H1 (cell line): Measurements from ENCODE around the gene GATA5. TPM values are rescaled to one million over a fixed set of nuclear protein-coding genes. Genes with fewer than 3 reads are reported as not detected.

Experiments
- CTCF ChIA-PET: fragments of 300-600 bp; sonication (Branson Sonifier 250); formaldehyde crosslinking; loops from one replicate; lab custom pipeline; 2021; ENCODE audit not compliant: partially characterized antibody; lab: Charles Lee
- POLR2A ChIA-PET: fragments of 300-600 bp; sonication (Branson Sonifier 250); formaldehyde crosslinking; loops from one replicate; lab custom pipeline; 2021; ENCODE audit warnings: inconsistent platforms; ENCODE audit not compliant: partially characterized antibody; lab: Charles Lee
- DNase-seq, 2 experiments: peaks; one replicate each; pipeline versions ENCODE4 v3.0.0 to v3.0.0-alpha.2; 2010 to 2022; ENCODE audit warnings: low spot score in 2 of 2, low read depth in 1 of 2, mixed read lengths in 1 of 2
- FAIRE-seq: peaks from 2 replicates; lab custom pipeline; 2011; peaks lifted over from hg19 to GRCh38; lab: Jason Lieb, UNC
- H2AFZ ChIP-seq: 2 replicates; pipeline ENCODE4 v1.8.1; 2012; ENCODE audit warnings: low read length, inconsistent platforms
- H2AK5ac ChIP-seq: 2 replicates; pipeline ENCODE4 v1.6.1; 2013; ENCODE audit warnings: low read depth, low read length
- H2BK120ac ChIP-seq: replicated peaks from 2 replicates; pipeline ENCODE3; 2013; ENCODE audit warnings: low read depth, low read length, inconsistent platforms
- H2BK12ac ChIP-seq: 2 replicates; pipeline ENCODE4 v1.6.1; 2013; ENCODE audit warnings: low read depth, low read length
- H2BK15ac ChIP-seq: 2 replicates; pipeline ENCODE4 v1.6.1; 2013; ENCODE audit warnings: low read length
- H2BK20ac ChIP-seq: 2 replicates; pipeline ENCODE4 v1.6.1; 2013; ENCODE audit warnings: low read length
- H2BK5ac ChIP-seq: 2 replicates; pipeline ENCODE4 v1.6.1; 2013; ENCODE audit warnings: low read depth, low read length
- H3K14ac ChIP-seq: 2 replicates; pipeline ENCODE4 v1.6.1; 2013; ENCODE audit warnings: inconsistent platforms; ENCODE audit not compliant: insufficient read length
- H3K18ac ChIP-seq: 2 replicates; pipeline ENCODE4 v1.6.1; 2013; ENCODE audit warnings: low read length; ENCODE audit errors: extremely low read depth
- H3K23ac ChIP-seq: 2 replicates; pipeline ENCODE4 v1.6.1; 2013; ENCODE audit warnings: inconsistent platforms; ENCODE audit not compliant: insufficient read length
- H3K23me2 ChIP-seq: 2 replicates; pipeline ENCODE4 v1.6.1; 2013; ENCODE audit warnings: low read depth, low read length
- H3K27ac ChIP-seq: 2 replicates; pipeline ENCODE4 v1.6.1; 2011; ENCODE audit warnings: low read depth, low read length, inconsistent platforms
- H3K27me3 ChIP-seq, 4 experiments: replicated peaks in 1 of 4; 1 replicate in 1 of 4; 2 replicates in 3 of 4; pipeline versions ENCODE4 v1.6.1 to v1.8.1; 2011 to 2013; ENCODE audit warnings: low read length in 3 of 4, mild to moderate bottlenecking in 3 of 4, inconsistent platforms in 2 of 4, mixed read lengths in 2 of 4, moderate library complexity in 1 of 4; ENCODE audit not compliant: control insufficient read depth in 3 of 4, insufficient read depth in 3 of 4; ENCODE audit errors: extremely low read depth in 1 of 4
- H3K36me3 ChIP-seq, 4 experiments: 2 replicates each; pipeline versions ENCODE4 v1.6.1 to v1.8.1; 2011 to 2013; ENCODE audit warnings: mild to moderate bottlenecking in 4 of 4, low read length in 3 of 4, moderate library complexity in 2 of 4, control low read depth in 1 of 4, inconsistent platforms in 1 of 4; ENCODE audit not compliant: insufficient read depth in 4 of 4, control insufficient read depth in 2 of 4
- H3K4ac ChIP-seq: replicated peaks from 2 replicates; pipeline ENCODE3; 2013; ENCODE audit warnings: low read length, low read depth, mixed read lengths, inconsistent platforms; ENCODE audit not compliant: insufficient read length
- H3K4me1 ChIP-seq, 4 experiments: replicated peaks in 1 of 4; 1 replicate in 1 of 4; 2 replicates in 3 of 4; pipeline versions ENCODE4 v1.6.1 to v1.8.1; 2011 to 2013; ENCODE audit warnings: low read length in 3 of 4, inconsistent platforms in 2 of 4, mixed read lengths in 1 of 4; ENCODE audit not compliant: insufficient read depth in 4 of 4, control insufficient read depth in 3 of 4
- H3K4me2 ChIP-seq, 2 experiments: 2 replicates each; pipeline versions ENCODE4 v1.6.1 to v1.8.1; 2011 to 2013; ENCODE audit warnings: low read depth in 2 of 2, low read length in 2 of 2, control low read depth in 1 of 2, inconsistent platforms in 1 of 2, mild to moderate bottlenecking in 1 of 2; ENCODE audit not compliant: insufficient read depth in 1 of 2
- H3K4me3 ChIP-seq, 4 experiments: fragments of 200-600, 300-600 bp in 1 of 4; sonication (generic), shearing (Covaris generic), sonication (Bioruptor Twin) in 1 of 4; 2 replicates each; pipeline versions ENCODE4 v1.5.1 to v1.8.1; 2011 to 2016; ENCODE audit warnings: low read length in 4 of 4, low read depth in 3 of 4, control low read depth in 2 of 4, inconsistent platforms in 2 of 4, mild to moderate bottlenecking in 2 of 4, mixed read lengths in 1 of 4, moderate library complexity in 1 of 4; ENCODE audit not compliant: insufficient read depth in 2 of 4; ENCODE audit errors: extremely low read depth in 1 of 4
- H3K56ac ChIP-seq: replicated peaks from 2 replicates; pipeline ENCODE3; 2013; ENCODE audit warnings: low read depth, mild to moderate bottlenecking, mixed read lengths, low read length, inconsistent platforms; ENCODE audit not compliant: insufficient read length
- H3K79me1 ChIP-seq: 2 replicates; pipeline ENCODE4 v1.6.1; 2013; ENCODE audit warnings: low read depth, low read length, control low read depth
- H3K79me2 ChIP-seq, 2 experiments: 2 replicates each; pipeline versions ENCODE4 v1.6.1 to v1.8.1; 2012 to 2013; ENCODE audit warnings: low read length in 2 of 2, mild to moderate bottlenecking in 2 of 2, inconsistent platforms in 1 of 2; ENCODE audit not compliant: insufficient read depth in 2 of 2, control insufficient read depth in 1 of 2
- H3K9ac ChIP-seq, 4 experiments: replicated peaks in 1 of 4; 1 replicate in 1 of 4; 2 replicates in 3 of 4; pipeline versions ENCODE4 v1.6.1 to v1.8.1; 2011 to 2013; ENCODE audit warnings: low read depth in 3 of 4, low read length in 3 of 4, control low read depth in 2 of 4, mild to moderate bottlenecking in 2 of 4, moderate library complexity in 2 of 4, inconsistent platforms in 1 of 4; ENCODE audit errors: extremely low read depth in 1 of 4
- H3K9me3 ChIP-seq, 2 experiments: 2 replicates each; pipeline versions ENCODE4 v1.6.1 to v1.8.1; 2012 to 2013; ENCODE audit warnings: mild to moderate bottlenecking in 2 of 2, moderate library complexity in 2 of 2, control low read depth in 1 of 2, inconsistent platforms in 1 of 2, low read depth in 1 of 2, low read length in 1 of 2, mixed read lengths in 1 of 2; ENCODE audit not compliant: insufficient read depth in 2 of 2
- H4K20me1 ChIP-seq, 2 experiments: replicated peaks in 1 of 2; 2 replicates each; pipeline versions ENCODE3 to v1.8.1; 2011 to 2013; ENCODE audit warnings: inconsistent platforms in 2 of 2, low read length in 2 of 2, mild to moderate bottlenecking in 1 of 2; ENCODE audit not compliant: insufficient read depth in 2 of 2, control insufficient read depth in 1 of 2
- H4K5ac ChIP-seq: 2 replicates; pipeline ENCODE4 v1.6.1; 2013; ENCODE audit warnings: low read length, low read depth, mixed read lengths, inconsistent platforms; ENCODE audit not compliant: insufficient read length
- H4K8ac ChIP-seq: 2 replicates; pipeline ENCODE4 v1.8.0; 2013; ENCODE audit warnings: mild to moderate bottlenecking, moderate library complexity, low read length, inconsistent platforms; ENCODE audit not compliant: insufficient read depth; ENCODE audit errors: extremely low read depth
- H4K91ac ChIP-seq: replicated peaks from 2 replicates; pipeline ENCODE3; 2013; ENCODE audit warnings: low read length, mixed read lengths, inconsistent platforms; ENCODE audit not compliant: insufficient read length
- CTBP2 ChIP-seq: IDR thresholded peaks from 2 replicates; pipeline ENCODE4 v1.7.0; 2011; ENCODE audit warnings: borderline replicate concordance, mild to moderate bottlenecking, moderate library complexity, mixed read lengths, low read length; ENCODE audit not compliant: insufficient read depth, insufficient read length
- GABPA ChIP-seq: IDR thresholded peaks from 2 replicates; pipeline ENCODE4 v1.6.1; 2011; ENCODE audit warnings: mild to moderate bottlenecking, low read length, moderate library complexity, borderline replicate concordance; ENCODE audit not compliant: insufficient read depth
- KDM4A ChIP-seq: IDR thresholded peaks from one replicate; pipeline ENCODE4 v1.7.1; 2012; ENCODE audit warnings: low read depth, mild to moderate bottlenecking, moderate library complexity, low read length, inconsistent platforms; ENCODE audit not compliant: severe bottlenecking
- WGBS, 2 experiments: shearing (Covaris generic) in 1 of 2; methylation state at CpG; one replicate each; pipeline versions ENCODE4 v1.1.6 to v1.1.7; 2013 to 2015; ENCODE audit warnings: low lambda C conversion rate in 2 of 2, mixed read lengths in 2 of 2, inconsistent platforms in 1 of 2, low coverage in 1 of 2, missing lambda C conversion rate in 1 of 2; ENCODE audit not compliant: insufficient replicate concordance in 2 of 2, insufficient coverage in 1 of 2, insufficient read length in 1 of 2; ENCODE audit errors: extremely low coverage in 1 of 2, missing lambda C conversion rate in 1 of 2; 5-methylcytosine and 5-hydroxymethylcytosine counted together
- polyA plus RNA-seq, 7 experiments: library from polyadenylated mRNA; depleted of rRNA in 3 of 7; stranded (reverse) in 5 of 7; unstranded in 2 of 7; fragments of >200 nt in 5 of 7; fragments of 200-250 nt in 2 of 7; gene quantifications; 1 replicate in 5 of 7; 2 replicates in 1 of 7; 4 replicates in 1 of 7; pipeline versions ENCODE4 v1.2.1 to v1.2.3, GENCODE V29; 2011 to 2013; ENCODE audit warnings: missing spikeins in 2 of 7, mixed read lengths in 2 of 7
- total RNA-seq: library from RNA; stranded (reverse); fragmentation: NEBNext Ultra II Directional; extraction: Animal tissue kit (Norgen Biotek cat#: 25700); gene quantifications from 2 replicates; pipeline ENCODE4 v1.2.1, GENCODE V29; 2021
- TF ChIP-seq, protein P1 (sequence below): IDR thresholded peaks from 2 replicates; pipeline ENCODE4 v1.6.1; 2011; ENCODE audit warnings: low read depth, mild to moderate bottlenecking, low read length; ENCODE audit not compliant: insufficient read depth

GATA5 gene
- total and polyA plus RNA-seq, 2 of the 8 experiments (the other 6 are each of a cell fraction or from before 2014, with no cell fraction given) = 0.08 to 0.11 TPM

GRCh38 chr20:62523473-62524203 is 47.8 kb upstream of the GATA5 start:
- Histone ChIP-seq H3K14ac (no peak overlapping the region), H2BK20ac (no peak overlapping the region), H2BK12ac (peak overlapping the region; percentile 39; the same call in 1 of the 2 replicates), H3K23me2 (0 out of 2 replicates have a peak, but pooled peaks cover 1% of the 10 kb centered on the region), H2BK120ac (no peak overlapping the region), H3K56ac (no peak overlapping the region), H3K23ac (no peak overlapping the region), H3K9me3 (no peaks in the 10 kb centered on the region), H2AFZ (no peak overlapping the region), H3K27me3 (no peaks in the 10 kb centered on the region), H3K27ac (no peak overlapping the region), H3K4me2 (peak overlapping the region; percentile 31 to 51; a peak in 2 of 4 replicates), H4K20me1 (no peaks in the 10 kb centered on the region), H3K9ac (no peak overlapping the region), H3K79me2 (no peaks in the 10 kb centered on the region), H3K4me1 (peaks cover 0 to 17% (median 11%) of the 10 kb centered on the region in 4 experiments; a peak in 6 of 7 replicates), H3K18ac (no peak overlapping the region; the same call in 1 of the 2 replicates), H3K79me1 (no peaks in the 10 kb centered on the region), H3K4ac (no peak overlapping the region), H4K5ac (no peak overlapping the region), H4K91ac (no peak overlapping the region), H3K36me3 (no peaks in the 10 kb centered on the region), H3K4me3 (peak overlapping the region in 1 of 4 experiments; percentile 29; a peak in 1 of 8 replicates), H4K8ac (no peak overlapping the region), H2BK15ac (no peak overlapping the region), H2AK5ac (no peak overlapping the region), H2BK5ac (no peak overlapping the region)
- TF ChIP-seq KDM4A = no peak
- TF ChIP-seq GABPA = 0 out of 2 replicates have a peak, but pooled peaks have one; percentile 22
- TF ChIP-seq, protein P1, sequence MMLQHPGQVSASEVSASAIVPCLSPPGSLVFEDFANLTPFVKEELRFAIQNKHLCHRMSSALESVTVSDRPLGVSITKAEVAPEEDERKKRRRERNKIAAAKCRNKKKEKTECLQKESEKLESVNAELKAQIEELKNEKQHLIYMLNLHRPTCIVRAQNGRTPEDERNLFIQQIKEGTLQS = no peak
- no peak for TF ChIP-seq CTBP2
- ChIA-PET POLR2A (interaction anchor here (0.6 to 2.4 kb wide), 4 partner anchors 15 to 158 kb away, joined by 3 to 9 read pairs (median 4); no protein-coding TSS in a partner anchor), CTCF (interaction anchor here (1.1 to 4.1 kb wide), 8 partner anchors 9 to 120 kb away, joined by 3 to 14 read pairs (median 4); no protein-coding TSS in a partner anchor)
- 62% methylated on average over 24 of the region's 26 CpGs; no CpG with 5 or more reads in 1 of the 2 experiments for WGBS, 2 experiments
- DNase-seq (no peak), FAIRE-seq (no peak)
